H54 (cell line): ENCODE data around the gene SWT1.

ENCODE experiments used
- DNase-seq: peaks from one replicate; pipeline ENCODE4 v3.0.0; 2011; ENCODE audit warnings: low spot score, mixed read lengths; ENCODE audit not compliant: insufficient read length
- FAIRE-seq: peaks from 3 replicates; lab custom pipeline; 2011; peaks lifted over from hg19 to GRCh38; lab: Jason Lieb, UNC
- POLR2A ChIP-seq: IDR thresholded peaks from 2 replicates; pipeline ENCODE4 v1.6.1; 2011; ENCODE audit warnings: low read depth, mild to moderate bottlenecking, low read length

The SWT1 gene

DNA sequence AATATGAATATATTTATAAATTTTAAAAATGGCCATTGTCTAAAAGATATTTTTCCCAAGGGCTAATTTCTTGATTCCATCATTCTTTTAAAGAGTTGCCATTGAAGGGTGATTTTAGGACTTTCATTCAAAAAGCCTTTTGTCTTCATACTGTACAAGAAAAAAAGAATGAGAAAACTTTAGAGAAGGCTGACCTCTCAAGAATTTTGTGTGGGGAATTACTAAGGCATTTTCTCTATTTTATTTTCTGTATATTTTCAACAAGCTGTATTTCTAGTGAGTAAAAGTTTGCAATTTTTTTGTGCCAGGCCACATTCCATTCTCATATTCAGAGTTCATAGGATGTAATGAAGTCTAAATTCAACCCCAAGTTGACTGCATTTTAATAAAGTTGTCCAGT, 110.7 kb downstream of the SWT1 start:
- TF ChIP-seq POLR2A = no peak
- DNase-seq = no peak

DNA sequence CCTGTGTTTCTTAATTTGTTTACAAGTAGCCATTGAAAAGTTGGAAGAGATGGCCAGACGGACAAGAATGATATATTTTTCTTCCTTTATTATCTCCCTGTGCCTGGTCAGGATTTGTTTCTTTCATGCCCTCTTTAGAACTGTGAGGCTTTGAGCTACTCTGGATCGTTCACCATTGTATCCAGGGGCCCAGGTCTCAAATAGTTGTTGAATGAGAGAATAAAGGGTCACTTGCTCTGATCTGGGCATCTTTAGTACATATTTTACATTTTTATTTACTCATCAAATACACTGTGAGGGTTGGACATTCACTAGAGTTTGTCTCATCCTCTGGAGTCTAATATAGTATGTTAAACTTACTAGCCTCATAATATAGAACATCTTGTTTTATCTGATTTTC, 111.4 kb downstream of the SWT1 start:
- FAIRE-seq (no peak), DNase-seq (no peak)
- no peak for TF ChIP-seq POLR2A

More for the DNA sequence above, 110.7 kb downstream of the SWT1 start:
- FAIRE-seq = no peak

DNA sequence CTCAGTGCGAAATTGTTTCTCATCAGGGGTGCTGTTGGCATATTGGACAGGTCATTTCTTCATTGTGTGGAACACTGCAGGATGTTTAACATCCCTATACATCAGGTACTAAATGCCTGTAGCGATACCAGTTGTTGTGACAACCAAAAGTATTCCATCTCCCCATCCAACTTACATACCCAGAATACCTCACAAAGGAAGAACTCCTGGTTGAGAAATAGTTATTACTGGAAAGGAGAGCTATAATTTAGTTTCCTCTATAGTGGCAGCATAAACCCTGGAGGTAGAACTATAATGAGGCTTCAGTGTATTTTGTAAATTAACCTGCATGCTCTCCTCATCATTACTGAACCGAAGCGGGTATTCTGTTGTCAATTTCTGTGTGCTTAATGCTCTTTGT, 115.0 kb downstream of the SWT1 start:
- FAIRE-seq (no peak), DNase-seq (no peak)

DNA sequence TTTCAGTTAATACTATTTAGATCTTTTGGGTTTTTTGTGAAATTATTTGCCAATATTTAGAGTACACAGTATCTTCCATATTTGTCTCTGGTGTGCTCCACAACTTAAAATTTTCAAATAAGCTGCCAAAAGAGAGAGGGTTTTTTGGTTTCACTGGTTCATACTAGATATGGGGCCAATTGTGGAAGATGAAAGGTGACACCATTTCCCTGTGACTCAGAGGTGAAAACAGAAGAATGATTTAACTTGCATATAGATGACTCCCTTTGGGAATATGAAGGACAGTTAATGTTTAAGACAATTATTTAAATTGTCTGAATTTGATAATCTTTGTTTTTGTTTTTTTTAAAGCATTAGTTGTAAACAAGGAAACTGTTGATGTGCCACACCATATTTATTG, 122.6 kb downstream of the SWT1 start:
- DNase-seq (no peak), FAIRE-seq (peak; percentile 15)
- no peak for TF ChIP-seq POLR2A

More for the DNA sequence above, 115.0 kb downstream of the SWT1 start:
- TF ChIP-seq POLR2A = no peak

DNA sequence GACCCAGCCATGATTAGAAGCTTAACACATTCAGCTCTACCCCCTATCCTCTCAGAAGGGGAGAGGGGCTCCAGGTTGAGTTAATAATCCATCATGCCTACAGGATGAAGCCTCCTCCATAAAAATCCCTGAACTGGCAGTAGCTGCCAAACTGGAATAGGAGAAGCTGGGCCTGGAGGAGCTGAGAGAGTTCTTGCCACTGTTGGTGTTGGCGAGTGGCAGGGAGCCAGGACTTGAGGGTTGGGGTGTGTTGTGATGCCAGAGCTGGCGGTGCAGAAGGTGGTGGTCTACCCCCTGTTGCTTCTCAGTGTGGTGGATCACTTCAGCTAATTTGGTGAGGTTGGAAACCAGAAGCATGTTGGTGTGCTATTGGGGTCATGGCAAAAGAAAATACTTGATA, 123.6 kb downstream of the SWT1 start:
- FAIRE-seq = no peak
- no peak for DNase-seq
- TF ChIP-seq POLR2A = no peak

- no peak for TF ChIP-seq POLR2A
- no peak for DNase-seq
- no peak for FAIRE-seq
Observed at GRCh38 chr1:185281245-185281644, 124.3 kb downstream of the SWT1 start.

DNA sequence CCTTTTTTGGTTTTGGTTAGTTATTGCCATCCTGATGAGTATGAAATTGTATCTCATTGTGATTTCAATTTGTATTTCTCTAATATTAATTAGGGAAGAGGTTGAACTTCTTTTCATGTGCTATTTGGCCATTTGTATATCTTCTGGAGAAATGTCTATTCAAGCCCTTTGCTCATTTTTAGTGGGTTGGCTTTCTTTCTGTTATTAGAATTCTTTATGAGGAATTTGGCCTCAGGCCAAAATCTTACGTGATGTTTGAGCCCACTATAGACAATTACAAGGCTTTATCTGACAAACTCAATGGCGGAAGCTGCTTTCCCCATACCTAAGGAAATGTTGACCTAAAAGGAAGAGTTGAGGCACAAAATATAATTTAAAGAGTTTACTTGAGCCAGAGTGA, 127.1 kb downstream of the SWT1 start:
- no peak for DNase-seq
- no peak for FAIRE-seq

GRCh38 chr1:185284533-185285276, 127.7 kb downstream of the SWT1 start:
- no peak for DNase-seq
- no peak for TF ChIP-seq POLR2A
- no peak for FAIRE-seq

More for the DNA sequence above, 127.1 kb downstream of the SWT1 start:
- no peak for TF ChIP-seq POLR2A

- no peak for TF ChIP-seq POLR2A
- DNase-seq (no peak), FAIRE-seq (no peak)
Observed at GRCh38 chr1:185287451-185287850, 130.5 kb downstream of the SWT1 start.

GRCh38 chr1:185288435-185288834, 131.5 kb downstream of the SWT1 start:
- no peak for TF ChIP-seq POLR2A
- FAIRE-seq (no peak), DNase-seq (no peak)

DNA sequence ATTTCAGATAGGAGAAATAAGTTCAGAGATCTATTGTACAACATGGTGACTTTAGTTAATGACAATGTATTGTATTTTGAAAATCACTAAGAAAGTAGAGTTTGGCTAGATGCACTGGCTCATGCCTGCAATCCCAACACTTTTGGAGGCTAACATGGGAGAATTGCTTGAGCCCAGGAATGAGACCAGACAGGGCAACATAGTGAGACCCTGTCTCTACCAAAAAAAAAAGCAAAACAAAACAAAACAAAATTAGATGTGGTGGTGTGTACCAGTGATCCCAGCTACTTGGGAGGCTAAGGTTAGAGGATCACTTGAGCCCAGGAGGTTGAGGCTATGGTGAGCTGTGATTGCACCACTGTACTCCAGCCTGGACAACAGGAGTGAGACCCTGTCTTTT, 132.9 kb downstream of the SWT1 start:
- DNase-seq = no peak
- TF ChIP-seq POLR2A = no peak
- no peak for FAIRE-seq

DNA sequence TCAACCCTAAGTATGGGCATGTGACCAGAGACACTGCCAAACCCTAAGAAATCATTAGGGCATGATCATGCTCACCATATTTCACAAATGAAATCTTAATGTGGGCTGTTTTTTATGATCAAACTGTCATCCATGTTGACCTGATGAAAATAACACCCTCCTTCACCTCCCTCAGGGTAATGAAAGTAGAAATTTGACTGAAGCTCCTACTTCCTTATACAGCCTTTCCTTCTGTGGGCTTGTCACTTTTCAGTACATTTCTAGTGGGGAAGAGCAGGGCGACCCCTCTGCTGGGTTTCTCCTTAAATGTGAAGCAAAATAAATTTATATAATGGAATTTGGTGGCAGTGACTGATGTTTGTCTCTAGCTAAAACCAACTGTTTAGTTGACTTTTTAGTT, 134.2 kb downstream of the SWT1 start:
- FAIRE-seq = no peak
- DNase-seq = no peak
- TF ChIP-seq POLR2A = no peak

GRCh38 chr1:185291652-185292051, 134.7 kb downstream of the SWT1 start:
- FAIRE-seq (no peak), DNase-seq (no peak)
- TF ChIP-seq POLR2A = no peak

- no peak for DNase-seq
- TF ChIP-seq POLR2A = no peak
- no peak for FAIRE-seq
Observed at GRCh38 chr1:185292237-185292636, 135.3 kb downstream of the SWT1 start.

DNA sequence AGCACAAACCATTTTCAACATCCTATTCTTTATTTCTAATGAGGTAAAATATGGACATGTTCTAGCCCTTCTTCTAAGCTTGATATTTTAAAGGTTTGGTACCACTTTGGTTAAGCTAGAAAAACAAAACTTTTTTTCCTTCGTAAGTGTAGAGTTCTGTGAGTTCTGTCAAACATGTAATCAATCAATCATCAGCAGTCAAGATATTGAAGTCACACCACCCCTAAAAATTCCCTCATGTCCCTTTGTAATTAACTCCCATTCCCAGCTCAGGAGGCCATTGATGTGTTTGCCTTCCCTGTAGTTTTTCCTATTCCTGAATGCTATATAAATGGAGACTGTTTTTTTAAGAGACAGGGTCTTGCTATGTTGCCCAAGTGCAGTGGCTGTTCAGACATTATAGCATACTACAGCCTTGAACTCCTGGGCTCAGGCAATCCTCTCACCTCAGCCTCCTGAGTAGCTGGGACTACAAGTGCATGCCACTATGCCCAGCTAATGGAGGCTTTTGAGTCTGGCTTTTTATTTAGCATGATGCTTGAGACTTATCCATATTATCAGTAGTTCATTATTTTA, 137.1 kb downstream of the SWT1 start:
- FAIRE-seq (no peak), DNase-seq (no peak)
- no peak for TF ChIP-seq POLR2A
